Activated CD8-positive, alpha-beta T cell treated with anti-CD3 and anti-CD28 coated beads, Interleukin-2, amount 10 ng/mL, durations not matched to agents 7 days and 5 days (primary cell): ENCODE results near the gene ZNF552. TPM values are rescaled to one million over a fixed set of nuclear protein-coding genes. Genes with fewer than 3 reads are reported as not detected.
"Not testable (repeated sequence)": the region's sequence is repeated elsewhere in the genome, so short reads cannot be mapped to it uniquely, and the experiment has no call there.

Experiments
- ATAC-seq: fragments of 150-1000 bp; cut with Tn5 transposase; one replicate; pipeline ENCODE4 v1.10.0; 2021; ENCODE audit warnings: moderate library complexity
- CTCF ChIA-PET: fragments of 350-600 bp; sonication (Branson Sonifier 250); formaldehyde crosslinking; loops from one replicate; lab custom pipeline; 2021; ENCODE audit warnings: antibody characterized with exemption; lab: Charles Lee
- POLR2A ChIA-PET: fragments of 350-600 bp; sonication (Branson Sonifier 250); formaldehyde crosslinking; loops from one replicate; lab custom pipeline; 2021; ENCODE audit warnings: antibody characterized with exemption; lab: Charles Lee
- DNase-seq: peaks from one replicate; pipeline ENCODE4 v3.0.0-alpha.2; 2020
- H3K27ac Mint-ChIP-seq: one replicate; pipeline ENCODE4 v1.8.0; 2021; ENCODE audit warnings: mild to moderate bottlenecking, mixed read lengths
- H3K27me3 Mint-ChIP-seq: one replicate; pipeline ENCODE4 v1.8.0; 2021; ENCODE audit warnings: low read depth, mixed read lengths
- H3K36me3 Mint-ChIP-seq: one replicate; pipeline ENCODE4 v1.8.0; 2021; ENCODE audit warnings: low read depth, mixed read lengths
- H3K4me1 Mint-ChIP-seq: one replicate; pipeline ENCODE4 v1.8.0; 2021; ENCODE audit warnings: low read depth, mixed read lengths
- H3K4me3 Mint-ChIP-seq: one replicate; pipeline ENCODE4 v1.8.0; 2021; ENCODE audit warnings: mild to moderate bottlenecking, mixed read lengths
- H3K9me3 Mint-ChIP-seq: one replicate; pipeline ENCODE4 v1.8.0; 2022; ENCODE audit warnings: mixed read lengths; ENCODE audit not compliant: insufficient read depth
- total RNA-seq, 2 experiments: library from RNA; stranded (reverse); gene quantifications; one replicate each; pipeline ENCODE4 v1.2.3, GENCODE V29; 2021

ZNF552 gene
- total RNA-seq, 2 experiments from 2014 or later: 7.1 to 9.7 TPM

DNA sequence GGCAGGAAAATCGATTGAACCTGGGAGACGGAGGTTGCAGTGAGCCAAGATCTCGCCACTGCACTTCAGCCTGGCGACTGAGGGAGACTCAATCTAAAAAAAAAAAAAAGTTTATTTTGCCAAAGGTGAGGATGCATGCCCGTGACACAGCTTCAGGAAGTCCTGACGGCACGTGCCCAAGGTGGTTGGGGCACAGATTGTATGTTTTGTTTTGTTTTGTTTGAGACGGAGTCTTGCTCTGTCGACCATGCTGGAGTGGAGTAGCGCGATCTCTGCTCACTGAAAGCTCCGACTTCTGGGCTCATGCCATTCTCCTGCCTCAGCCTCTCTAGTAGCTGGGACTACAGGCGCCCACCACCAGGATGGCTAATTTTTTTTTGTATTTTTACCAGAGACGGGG is 3.3 kb upstream of the ZNF552 start:
- Mint-ChIP-seq H3K4me3 (no peak overlapping the region), H3K27me3 (no peaks in the 10 kb centered on the region), H3K36me3 (peaks cover 34% of the 10 kb centered on the region), H3K27ac (no peak overlapping the region), H3K9me3 (no peaks in the 10 kb centered on the region), H3K4me1 (peaks cover 62% of the 10 kb centered on the region)
- POLR2A ChIA-PET: interaction anchor here (1.4 kb wide), 2 partner anchors 49 to 71 kb away, joined by 4 read pairs; partner anchors contain the start of genes ZNF586 and ZNF776
- CTCF ChIA-PET: no interaction called here
- no peak for ATAC-seq
- no peak for DNase-seq

- Mint-ChIP-seq H3K36me3 (peaks cover 35% of the 10 kb centered on the region), H3K9me3 (no peaks in the 10 kb centered on the region), H3K4me1 (peaks cover 65% of the 10 kb centered on the region), H3K27me3 (no peaks in the 10 kb centered on the region), H3K4me3 (no peak overlapping the region), H3K27ac (no peak overlapping the region)
- ChIA-PET CTCF (no interaction called here), POLR2A (no interaction called here)
- ATAC-seq (no peak), DNase-seq (no peak)
These were observed 1.9 kb upstream of the ZNF552 start for GRCh38 chr19:57816652-57817051.

GRCh38 chr19:57815247-57816075 is 748 bp upstream of the ZNF552 start:
- DNase-seq (no peak), ATAC-seq (no peak)
- peak overlapping the region; percentile 90 for H3K27ac Mint-ChIP-seq
- peak overlapping the region; percentile 94 for H3K4me3 Mint-ChIP-seq
- POLR2A ChIA-PET: interaction anchor here (0.6 to 1.2 kb wide), 5 partner anchors 68 to 463 kb away, joined by 3 to 4 read pairs (median 3); partner anchors contain the start of genes ZNF776, ZNF8 and ZNF814
- H3K27me3 Mint-ChIP-seq: no peaks in the 10 kb centered on the region
- H3K36me3 Mint-ChIP-seq: peaks cover 32% of the 10 kb centered on the region
- no peaks in the 10 kb centered on the region for H3K9me3 Mint-ChIP-seq
- CTCF ChIA-PET: no interaction called here
- H3K4me1 Mint-ChIP-seq: peaks cover 58% of the 10 kb centered on the region

DNA sequence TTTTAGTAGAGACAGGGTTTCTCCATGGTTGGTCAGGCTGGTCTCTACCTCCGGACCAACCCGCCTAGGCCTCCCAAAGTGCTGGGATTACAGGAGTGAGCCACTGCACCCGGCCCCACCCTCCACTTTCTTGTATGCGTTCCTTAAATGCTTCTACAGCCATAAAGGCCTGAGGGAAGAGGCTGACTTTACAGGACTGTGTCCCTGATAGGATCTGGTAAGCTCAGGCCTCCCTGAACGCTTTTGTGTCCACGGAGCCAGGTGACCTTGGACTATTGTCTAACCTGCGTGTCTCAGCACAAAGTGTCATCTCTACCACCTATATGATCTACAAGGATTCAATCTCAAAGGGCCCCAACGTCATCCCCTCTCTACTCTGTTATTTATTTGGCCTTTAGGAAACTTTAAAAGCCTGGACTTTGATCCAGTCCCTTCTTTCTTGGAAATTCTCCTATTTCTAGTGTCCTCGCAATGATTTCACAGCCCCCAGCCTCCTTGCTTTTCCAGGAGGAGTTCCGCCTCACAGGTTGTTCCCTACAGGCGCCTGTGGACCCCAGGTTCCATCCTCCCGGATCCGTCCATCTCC is 701 bp downstream of the ZNF552 start:
- Mint-ChIP-seq H3K27ac (peak overlapping the region; percentile 90), H3K36me3 (peaks cover 36% of the 10 kb centered on the region), H3K27me3 (no peaks in the 10 kb centered on the region), H3K4me3 (peak overlapping the region; percentile 94), H3K9me3 (no peaks in the 10 kb centered on the region), H3K4me1 (peaks cover 54% of the 10 kb centered on the region)
- ATAC-seq (no peak), DNase-seq (no peak)
- CTCF ChIA-PET: no interaction called here
- POLR2A ChIA-PET: interaction anchor here (1.2 kb wide), 1 partner anchor 66 kb away, joined by 4 read pairs; no protein-coding TSS in a partner anchor

DNA sequence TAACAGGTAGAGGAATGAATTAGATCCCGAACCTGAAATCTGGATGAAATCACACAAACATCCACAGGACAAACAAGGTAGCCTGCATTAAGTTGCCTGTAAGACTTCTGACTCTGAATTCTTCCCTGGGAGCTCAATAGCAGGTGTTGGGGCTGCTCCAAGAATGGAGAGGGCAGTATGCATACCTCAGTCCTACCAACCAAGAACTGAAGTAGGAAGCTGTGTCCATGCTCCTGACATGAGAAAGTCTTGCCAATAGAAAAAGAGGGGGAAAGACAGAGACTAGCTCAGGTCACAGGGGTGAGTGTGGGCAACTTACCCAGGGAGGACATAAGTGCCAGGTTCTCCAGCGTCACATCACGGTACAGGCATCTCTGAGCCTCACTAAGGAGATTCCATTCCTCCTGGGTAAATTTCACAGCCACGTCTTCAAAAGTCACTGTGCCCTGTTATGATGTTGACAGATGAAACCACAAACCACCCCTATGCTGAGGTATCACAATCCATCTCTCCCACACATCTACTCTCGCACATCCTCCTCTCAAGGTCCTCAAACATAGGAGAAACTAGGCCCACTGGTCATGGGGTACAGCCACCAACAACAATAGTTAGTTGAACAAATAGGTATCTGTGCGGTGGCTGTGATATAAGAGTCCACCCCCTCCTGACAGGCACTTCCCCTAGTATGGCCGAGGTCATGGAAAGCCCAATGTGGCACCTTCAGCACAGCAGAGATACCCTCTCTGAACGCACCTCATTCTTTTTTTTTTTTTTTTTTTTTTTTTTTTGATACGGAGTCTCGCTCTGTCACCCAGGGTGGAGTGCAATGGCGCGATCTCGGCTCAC is 1.5 kb downstream of the ZNF552 start:
- H3K27me3 Mint-ChIP-seq, DNase-seq, POLR2A ChIA-PET, H3K9me3 Mint-ChIP-seq, CTCF ChIA-PET, ATAC-seq: not testable (repeated sequence)
- Mint-ChIP-seq H3K4me3 (peak overlapping the region; percentile 94), H3K27ac (peak overlapping the region; percentile 74), H3K4me1 (peaks cover 46% of the 10 kb centered on the region), H3K36me3 (peaks cover 42% of the 10 kb centered on the region)

DNA sequence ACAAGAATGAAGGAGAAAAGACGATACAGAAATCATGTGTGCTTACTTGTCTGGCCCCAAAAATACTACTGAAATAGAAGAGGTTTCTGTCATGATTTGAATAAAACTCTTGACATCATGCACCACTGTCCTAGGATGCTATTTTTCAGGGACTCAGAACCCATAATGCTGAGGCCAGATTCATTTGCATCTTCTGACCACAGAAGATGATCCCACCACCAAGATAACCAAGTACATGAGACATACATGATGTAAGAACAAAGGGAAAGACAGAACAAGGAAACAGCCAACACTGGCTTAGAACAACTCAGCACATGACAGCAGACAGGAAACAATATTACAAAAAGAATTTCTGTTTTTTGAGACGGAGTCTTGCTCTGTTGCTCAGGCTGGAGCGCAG is 2.5 kb downstream of the ZNF552 start:
- POLR2A ChIA-PET: no interaction called here
- no peaks in the 10 kb centered on the region for H3K27me3 Mint-ChIP-seq
- no peaks in the 10 kb centered on the region for H3K9me3 Mint-ChIP-seq
- CTCF ChIA-PET: no interaction called here
- ATAC-seq: no peak
- DNase-seq: no peak
- H3K4me3 Mint-ChIP-seq: no peak overlapping the region
- H3K36me3 Mint-ChIP-seq: peaks cover 50% of the 10 kb centered on the region
- peaks cover 46% of the 10 kb centered on the region for H3K4me1 Mint-ChIP-seq
- peak overlapping the region; percentile 77 for H3K27ac Mint-ChIP-seq

DNA sequence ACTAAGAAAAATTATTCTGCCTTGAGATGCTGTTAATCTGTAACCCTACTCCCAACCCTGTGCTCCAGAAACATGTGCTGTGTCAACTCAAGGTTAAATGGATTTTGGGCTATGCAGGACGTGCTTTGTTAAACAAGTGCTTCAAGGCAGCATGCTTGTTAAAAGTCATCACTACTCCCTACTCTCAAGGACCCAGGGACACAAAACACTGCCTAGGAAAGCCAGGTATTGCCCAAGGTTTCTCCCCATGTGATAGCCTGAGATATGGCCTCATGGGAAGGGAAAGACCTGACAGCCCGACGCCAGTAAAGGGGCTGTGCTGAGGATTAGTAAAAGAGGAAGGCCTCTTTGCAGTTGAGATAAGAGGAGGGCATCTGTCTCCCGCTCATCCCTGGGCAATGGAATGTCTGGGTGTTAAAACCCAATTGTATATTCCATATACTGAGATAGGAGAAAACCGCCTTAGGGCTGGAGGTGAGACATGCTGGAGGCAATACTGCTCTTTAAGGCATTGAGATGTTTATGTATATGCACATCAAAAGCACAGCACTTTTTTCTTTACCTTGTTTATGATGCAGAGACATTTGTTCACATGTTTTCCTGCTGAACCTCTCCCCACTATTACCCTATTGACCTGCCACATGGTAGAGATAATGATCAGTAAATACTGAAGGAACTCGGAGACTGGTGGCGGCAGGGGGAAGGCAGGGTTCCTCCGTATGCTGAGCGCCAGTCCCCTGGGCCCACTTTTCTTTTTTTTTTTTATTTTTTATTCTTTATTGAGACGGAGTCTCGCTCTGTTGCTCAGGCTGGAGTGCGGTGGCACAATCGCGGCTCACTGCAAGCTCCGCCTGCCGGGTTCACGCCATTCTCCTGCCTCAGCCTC is 4.1 kb downstream of the ZNF552 start:
- peaks cover 61% of the 10 kb centered on the region for H3K36me3 Mint-ChIP-seq
- H3K27ac Mint-ChIP-seq, CTCF ChIA-PET: not testable (repeated sequence)

DNA sequence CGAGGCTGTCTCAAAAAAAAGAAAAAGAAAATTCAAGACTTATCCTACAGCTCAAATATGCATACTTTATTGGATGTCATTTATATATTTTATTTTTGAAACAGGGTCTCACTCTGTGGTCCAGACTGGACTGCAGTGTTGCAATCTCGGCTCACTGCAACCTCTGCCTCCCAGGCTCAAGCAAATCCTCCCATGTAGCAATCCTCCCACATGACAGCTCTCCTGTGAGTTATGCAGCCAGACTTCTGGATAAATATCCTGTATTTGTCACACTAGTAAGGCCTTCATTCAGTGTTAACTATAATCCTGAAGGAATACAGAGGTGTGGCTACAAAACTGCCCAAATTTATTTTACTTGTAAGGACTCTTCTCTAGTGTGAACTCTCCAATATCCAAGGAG is 7.2 kb downstream of the ZNF552 start:
- ChIA-PET POLR2A (interaction anchor here (1.1 kb wide), 1 partner anchor 208 kb away, joined by 4 read pairs; the partner anchor contains the start of gene ZNF530), CTCF (no interaction called here)
- DNase-seq (no peak), ATAC-seq (no peak)
- Mint-ChIP-seq H3K9me3 (no peaks in the 10 kb centered on the region), H3K27ac (peak overlapping the region; percentile 4), H3K4me1 (peaks cover 28% of the 10 kb centered on the region), H3K36me3 (peaks cover 72% of the 10 kb centered on the region), H3K4me3 (no peak overlapping the region), H3K27me3 (no peaks in the 10 kb centered on the region)

More for the DNA sequence above, 4.1 kb downstream of the ZNF552 start:
- POLR2A ChIA-PET, ATAC-seq, DNase-seq, H3K4me3 Mint-ChIP-seq, H3K27me3 Mint-ChIP-seq, H3K9me3 Mint-ChIP-seq: not testable (repeated sequence)
- peaks cover 39% of the 10 kb centered on the region for H3K4me1 Mint-ChIP-seq

DNA sequence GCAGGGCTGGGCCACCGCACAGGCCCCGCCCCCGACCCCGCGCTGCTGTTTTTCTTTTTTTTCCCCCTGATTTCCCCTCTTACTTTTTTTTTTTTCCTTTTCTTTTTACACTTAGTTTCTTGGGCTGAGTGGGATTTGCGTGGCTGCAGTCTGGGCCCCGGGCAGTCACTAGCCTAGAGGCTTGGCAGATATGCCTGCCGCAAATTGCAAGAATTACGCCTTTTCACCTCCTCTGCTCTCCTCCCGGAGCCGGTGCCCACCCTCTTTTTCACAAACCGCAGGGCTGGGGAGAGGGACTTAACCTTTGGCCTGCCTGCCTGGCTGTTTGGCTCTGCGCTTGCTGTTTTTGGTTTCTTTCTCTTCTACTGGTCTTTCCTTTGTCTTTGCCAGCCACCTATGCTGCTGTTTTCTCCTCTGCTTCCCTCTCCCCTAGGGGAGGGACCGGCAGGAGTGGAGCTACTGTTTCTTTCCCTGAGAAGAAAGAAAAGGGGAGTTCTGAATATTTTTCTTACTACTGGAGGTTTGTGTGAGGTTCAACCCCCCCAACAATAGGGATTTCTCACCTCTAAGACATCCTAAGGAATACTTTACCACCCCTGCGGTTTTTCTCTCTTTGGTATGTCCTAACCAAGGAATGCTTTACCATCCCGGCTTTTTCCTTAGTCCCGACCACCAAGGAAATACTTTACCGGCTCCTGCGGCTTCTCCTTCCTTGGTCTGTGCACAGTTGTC is 11.0 kb downstream of the ZNF552 start:
- Mint-ChIP-seq H3K9me3 (no peaks in the 10 kb centered on the region), H3K27ac (peak overlapping the region; percentile 77), H3K27me3 (no peaks in the 10 kb centered on the region), H3K36me3 (peaks cover 61% of the 10 kb centered on the region), H3K4me1 (peaks cover 29% of the 10 kb centered on the region), H3K4me3 (peak overlapping the region; percentile 71)
- POLR2A ChIA-PET: interaction anchor here (0.6 to 1.0 kb wide), 3 partner anchors 15 to 72 kb away, joined by 3 read pairs; no protein-coding TSS in a partner anchor
- DNase-seq: peak; percentile 35
- peak; percentile 51 for ATAC-seq
- CTCF ChIA-PET: no interaction called here

GRCh38 chr19:57803265-57803593 is 11.5 kb downstream of the ZNF552 start:
- peaks cover 34% of the 10 kb centered on the region for H3K4me1 Mint-ChIP-seq
- CTCF ChIA-PET: no interaction called here
- POLR2A ChIA-PET: interaction anchor here (1.0 kb wide), 1 partner anchor 16 kb away, joined by 3 read pairs; no protein-coding TSS in a partner anchor
- H3K27ac Mint-ChIP-seq: peak overlapping the region; percentile 77
- H3K27me3 Mint-ChIP-seq: no peaks in the 10 kb centered on the region
- peaks cover 56% of the 10 kb centered on the region for H3K36me3 Mint-ChIP-seq
- ATAC-seq (no peak), DNase-seq (no peak)
- H3K9me3 Mint-ChIP-seq: no peaks in the 10 kb centered on the region
- H3K4me3 Mint-ChIP-seq: peak overlapping the region; percentile 71
